HG03442 (cell line): ENCODE measurements around the gene TRIM2.

Experiments
- ATAC-seq: cut with Tn5 transposase; IDR thresholded peaks from one replicate; pipeline ENCODE4 v1.9.1; 2021; ENCODE audit warnings: mild to moderate bottlenecking, moderate library complexity; ENCODE audit not compliant: unreplicated experiment

Gene TRIM2

GRCh38 chr4:153366486-153366885 is 162.2 kb downstream of the TRIM2 start:
- ATAC-seq, result no peak

- no peak for ATAC-seq
Observed at GRCh38 chr4:153367092-153367491, 162.8 kb downstream of the TRIM2 start.

- no peak for ATAC-seq
Observed at GRCh38 chr4:153369021-153369420, 164.8 kb downstream of the TRIM2 start.

GRCh38 chr4:153371701-153372234 is 167.5 kb downstream of the TRIM2 start:
- ATAC-seq, result no peak

GRCh38 chr4:153372967-153373562 is 168.8 kb downstream of the TRIM2 start:
- no peak for ATAC-seq

- ATAC-seq, result no peak
Observed at GRCh38 chr4:153374442-153374841, 170.2 kb downstream of the TRIM2 start.

- no peak for ATAC-seq
Observed at GRCh38 chr4:153375303-153375702, 171.1 kb downstream of the TRIM2 start.

- no peak for ATAC-seq
Observed at GRCh38 chr4:153383131-153383530, 178.9 kb downstream of the TRIM2 start.

GRCh38 chr4:153384160-153384559 is 179.9 kb downstream of the TRIM2 start:
- ATAC-seq, result no peak

GRCh38 chr4:153385784-153386183 is 181.5 kb downstream of the TRIM2 start:
- ATAC-seq, result no peak

- ATAC-seq, result no peak
Observed at GRCh38 chr4:153387981-153388380, 183.7 kb downstream of the TRIM2 start.
